NCI-H2107 treated with DMSO at 0.1 percent for 48 hours (cell line): ENCODE measurements around the gene UBAC2.
"Not testable (repeated sequence)": the region's sequence is repeated elsewhere in the genome, so short reads cannot be mapped to it uniquely, and the experiment has no call there.

Source experiments
- DNase-seq: peaks from one replicate; lab custom pipeline; 2025; ENCODE audit not compliant: unreplicated experiment; lab: John Stamatoyannopoulos, UW

UBAC2 gene

DNA sequence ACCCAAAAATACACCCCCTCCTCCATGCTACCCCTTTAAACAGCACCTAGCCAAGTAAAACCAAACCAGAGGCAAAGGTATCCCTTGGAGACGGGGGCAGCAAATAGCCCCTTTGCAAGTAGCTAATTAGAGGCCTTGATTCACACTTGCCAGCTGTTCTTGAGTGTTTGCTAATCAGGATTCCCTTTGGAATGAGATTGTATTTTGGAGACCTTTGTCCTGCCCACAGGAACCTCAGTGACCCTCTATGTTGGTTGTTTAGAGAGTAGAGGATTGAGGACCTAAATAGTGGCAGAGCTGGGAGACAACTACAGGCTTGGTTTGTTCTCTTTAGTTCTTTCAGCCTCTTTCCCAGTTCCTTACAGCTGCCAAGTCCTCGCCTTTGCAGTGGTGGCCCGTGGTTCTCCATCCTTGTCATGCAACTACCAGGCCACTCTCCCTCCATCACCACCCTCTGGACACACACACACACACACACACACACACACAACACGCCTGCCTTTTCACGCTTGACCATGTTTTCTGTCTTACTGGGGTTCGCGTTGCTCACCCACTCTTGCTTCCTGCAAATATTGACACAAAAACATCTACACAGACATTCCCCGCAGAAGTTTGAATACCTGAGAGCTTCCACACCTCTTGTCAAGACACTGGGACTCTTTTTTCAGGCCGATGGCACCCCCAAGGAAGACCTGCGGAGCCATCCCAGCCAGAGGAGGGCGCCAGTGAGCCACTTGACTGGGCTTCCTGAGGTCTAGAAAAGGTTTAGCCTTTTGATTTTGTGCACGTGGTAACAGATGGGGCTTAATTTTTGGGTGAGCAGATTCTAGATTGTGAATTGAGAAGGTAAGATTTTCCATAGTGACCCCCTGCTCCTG, 186.5 kb downstream of the UBAC2 start:
- no peak for DNase-seq

DNA sequence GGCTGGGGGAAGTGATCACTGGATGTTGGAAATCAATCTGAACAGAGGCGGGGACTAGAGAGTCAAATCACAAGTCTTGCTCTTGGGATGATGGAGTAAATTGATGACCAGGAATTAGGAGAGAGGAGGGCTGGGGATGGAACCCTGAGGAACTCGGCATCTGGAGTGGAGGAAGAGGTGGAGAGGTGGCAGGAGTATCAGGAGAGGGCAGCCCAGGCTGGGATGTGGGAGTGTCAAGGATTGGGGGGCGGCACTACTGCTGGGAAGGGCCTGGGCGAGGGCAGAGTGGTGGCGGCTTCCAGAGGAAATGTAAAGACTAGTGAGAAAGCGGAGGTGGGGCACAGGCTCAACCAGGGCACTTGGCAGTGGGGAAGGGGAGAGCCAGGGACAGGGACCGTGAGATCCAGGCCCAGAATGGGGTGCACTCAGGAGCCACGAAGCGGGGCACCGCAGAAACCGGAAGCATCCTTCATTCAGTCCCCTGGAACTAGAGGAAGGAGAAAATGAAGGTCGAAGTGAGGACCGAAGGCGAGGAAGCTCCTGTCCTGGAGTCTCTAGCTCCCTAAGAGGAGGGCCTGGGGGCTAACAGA, 187.8 kb downstream of the UBAC2 start:
- DNase-seq = no peak

DNA sequence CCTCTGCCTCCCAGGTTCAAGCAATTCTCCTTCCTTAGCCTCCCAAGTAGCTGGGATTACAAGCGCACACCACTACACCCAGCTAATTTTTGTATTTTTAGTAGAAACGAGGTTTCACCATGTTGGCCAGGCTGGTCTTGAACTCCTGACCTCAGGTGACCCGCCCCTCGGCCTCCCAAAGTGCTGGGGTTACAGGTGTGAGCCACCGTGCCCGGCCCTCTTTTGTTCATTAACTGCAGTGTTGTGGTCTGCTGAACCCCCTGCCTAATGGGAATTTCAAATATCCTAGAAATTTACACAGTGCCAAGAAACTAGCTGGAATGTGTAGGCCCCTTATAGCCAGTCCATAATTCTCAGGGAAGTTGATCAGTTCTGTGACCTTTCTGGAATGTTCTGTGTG, 188.4 kb downstream of the UBAC2 start:
- DNase-seq = not testable (repeated sequence)

DNA sequence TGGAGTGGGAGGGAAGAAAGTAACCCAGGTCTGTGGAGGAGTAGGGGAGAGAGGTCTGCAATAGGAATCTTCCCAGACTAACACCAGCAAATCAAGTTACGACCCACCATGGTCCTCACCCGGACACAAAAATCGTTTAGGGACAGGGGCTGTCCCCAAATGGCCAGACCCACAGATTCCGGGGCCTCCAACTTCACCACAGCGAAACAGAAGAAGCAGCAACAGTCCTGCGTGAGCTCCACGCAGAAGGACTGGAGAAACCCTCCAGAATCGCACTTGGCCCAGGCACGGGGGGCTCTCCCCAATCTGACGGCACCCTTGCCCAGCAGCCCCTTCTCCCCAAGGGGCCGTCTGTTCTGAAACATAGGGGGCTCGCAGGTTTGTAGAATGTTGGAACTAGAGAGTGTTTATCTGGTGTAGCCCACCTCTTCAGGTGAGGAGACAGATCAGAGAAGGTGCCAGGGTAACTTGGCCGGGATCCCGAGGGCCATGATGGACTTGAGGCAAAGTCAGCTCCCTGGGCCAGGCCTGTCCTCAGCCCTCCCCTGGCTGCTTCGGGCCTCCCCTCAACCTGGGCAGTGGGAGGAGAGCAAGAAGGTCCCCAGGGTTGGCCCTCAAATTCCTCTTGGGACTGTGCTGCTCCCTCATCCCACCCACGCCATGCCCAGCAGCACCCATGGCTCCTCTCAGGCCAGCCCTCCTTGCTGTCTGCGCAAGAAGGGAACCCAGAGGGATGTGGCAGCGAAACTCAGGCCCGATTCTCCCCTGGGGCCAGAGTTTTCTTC, 189.1 kb downstream of the UBAC2 start:
- DNase-seq = no peak

DNA sequence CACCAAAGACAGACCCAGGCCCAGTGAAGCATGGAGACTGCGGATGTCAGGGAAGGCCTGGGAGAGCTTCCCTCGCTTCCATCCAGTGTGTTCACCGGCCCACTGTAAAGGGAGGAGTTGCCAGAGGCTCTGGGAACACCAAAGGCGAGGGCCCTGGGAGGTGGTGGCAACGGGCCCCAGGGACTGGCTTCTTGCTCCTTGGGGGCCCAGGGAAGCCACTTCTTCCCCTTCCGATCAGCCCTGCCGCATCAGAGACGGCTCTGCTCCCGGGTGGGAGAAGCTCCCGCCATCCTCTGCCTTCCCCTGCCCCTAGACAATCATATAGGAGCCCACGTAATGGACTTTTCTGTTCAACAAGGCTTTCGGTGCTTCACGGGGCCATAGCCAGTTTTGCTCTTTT, 189.9 kb downstream of the UBAC2 start:
- no peak for DNase-seq

DNA sequence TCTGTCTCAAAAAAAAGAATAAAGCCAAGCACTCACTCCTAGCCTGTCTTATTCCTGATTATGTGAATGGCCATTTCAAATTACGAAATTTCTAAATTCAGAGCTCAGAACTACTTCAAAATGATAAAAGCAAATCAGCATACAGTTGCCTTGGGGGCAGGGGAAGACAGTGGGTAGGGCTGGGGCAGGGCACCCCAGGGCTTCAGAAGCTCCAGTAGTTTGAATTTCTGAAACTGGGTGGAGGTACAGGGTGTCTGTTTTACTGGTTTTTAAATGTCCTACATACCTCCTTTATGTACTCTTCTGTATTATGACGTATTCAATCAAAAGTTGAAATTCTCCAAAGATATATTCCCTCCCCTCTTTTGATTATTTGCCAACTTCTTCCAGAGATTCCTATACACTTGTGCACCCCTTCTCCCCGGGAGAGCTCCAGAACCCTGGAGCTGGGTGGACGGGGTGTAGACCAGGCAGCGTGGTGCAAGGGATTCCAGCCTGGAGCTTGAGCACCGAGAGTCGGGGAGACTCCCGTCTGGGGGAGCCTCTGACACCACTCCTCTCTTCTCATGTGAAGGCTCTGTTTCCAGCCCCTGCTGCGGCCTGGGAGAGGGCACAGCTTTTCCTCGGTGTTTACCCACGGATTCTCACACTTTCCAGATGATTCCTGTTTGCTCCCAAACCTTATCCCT, 191.3 kb downstream of the UBAC2 start:
- no peak for DNase-seq

DNA sequence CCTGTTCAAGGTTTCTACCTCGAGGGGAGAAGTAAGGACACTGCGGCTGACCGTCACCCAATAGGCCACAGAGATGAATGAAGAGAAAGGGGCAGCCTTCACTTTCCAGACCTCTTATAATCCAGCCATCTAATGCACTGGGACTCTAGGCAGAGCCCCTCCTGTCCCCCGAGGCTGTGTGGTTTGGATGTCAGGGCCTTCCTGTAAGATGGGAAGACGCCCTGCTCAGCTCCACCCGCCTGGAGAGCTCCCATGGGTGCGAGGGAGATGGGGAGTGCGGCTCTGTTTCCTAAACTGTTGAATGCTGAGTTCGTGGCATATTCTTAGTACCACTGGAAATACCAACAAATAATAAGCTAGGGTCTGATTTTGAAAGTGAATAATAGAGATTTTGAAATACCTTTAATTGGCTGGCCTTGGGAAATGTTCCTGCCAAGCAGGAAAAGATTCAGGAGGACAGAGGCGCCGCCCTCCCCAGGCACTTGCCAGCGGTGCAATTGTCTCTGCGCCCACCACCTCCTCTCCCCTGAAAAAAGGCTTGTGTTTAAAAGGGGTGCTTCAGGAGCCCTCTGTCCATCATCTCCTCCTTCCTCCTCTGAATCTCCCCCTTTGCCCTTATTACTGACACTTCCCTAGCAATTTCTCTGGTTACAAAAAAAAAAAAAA, 191.9 kb downstream of the UBAC2 start:
- no peak for DNase-seq

DNA sequence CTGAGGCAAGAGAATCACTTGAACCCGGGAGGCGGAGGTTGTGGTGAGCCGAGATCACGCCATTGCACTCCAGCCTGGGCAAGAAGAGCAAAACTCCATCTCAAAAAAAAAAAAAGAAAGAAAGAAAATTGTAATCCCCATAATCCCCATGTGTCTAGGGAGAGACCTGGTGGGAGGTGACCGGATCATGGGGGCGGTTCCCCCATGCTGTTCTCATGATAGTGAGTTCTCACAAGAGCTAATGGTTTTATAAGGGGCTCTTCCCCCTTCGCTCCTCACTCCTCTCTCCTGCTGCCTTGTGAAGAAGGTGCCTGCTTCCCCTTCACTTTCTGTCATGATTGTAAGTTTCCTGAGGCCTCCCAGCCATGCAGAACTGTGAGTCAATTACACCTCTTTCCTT, 192.7 kb downstream of the UBAC2 start:
- not testable (repeated sequence) for DNase-seq

DNA sequence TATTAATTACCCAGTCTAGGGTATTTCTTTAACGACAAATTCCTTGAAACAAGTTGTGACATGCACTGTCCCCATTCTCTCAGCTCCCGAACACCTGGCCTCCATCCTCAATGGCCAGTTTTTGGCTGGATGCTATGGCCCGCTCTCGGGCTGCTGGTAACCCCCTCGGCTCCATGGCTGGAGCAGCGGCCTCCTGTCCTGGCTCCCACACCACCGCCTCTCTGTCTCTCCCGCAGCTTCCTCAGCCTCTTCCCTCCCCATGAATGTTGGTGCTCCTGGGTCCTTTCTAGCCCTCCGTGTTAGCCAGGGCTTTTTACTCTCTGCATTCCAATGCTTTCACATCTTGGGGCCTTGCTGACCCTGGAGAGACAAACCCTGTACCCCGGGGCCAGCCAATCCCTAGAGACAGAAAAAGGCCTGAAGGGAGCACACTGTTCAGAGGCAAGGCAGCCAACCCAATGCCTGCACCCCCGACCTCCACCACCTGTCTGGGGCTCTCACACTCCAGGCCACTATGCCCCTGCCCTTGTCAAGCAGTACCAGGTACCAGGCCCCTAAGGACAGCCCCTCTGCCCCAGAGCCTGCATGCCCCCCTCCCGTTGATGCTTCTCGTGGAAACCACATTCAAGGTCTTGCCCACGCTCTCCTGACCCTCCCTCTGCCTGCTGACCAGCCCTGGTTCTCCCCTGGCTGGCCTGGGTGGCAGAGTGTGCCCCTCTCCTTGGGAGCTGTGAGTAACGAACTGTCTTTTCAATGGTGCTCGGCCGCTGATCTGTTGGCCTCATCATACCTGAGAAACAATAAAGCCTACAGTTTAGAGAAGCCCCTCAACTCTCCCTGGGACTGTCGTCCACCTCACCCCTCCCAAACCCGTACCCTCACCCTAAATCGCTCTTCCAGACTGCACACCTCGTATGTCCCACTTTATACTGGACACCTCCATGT, 193.4 kb downstream of the UBAC2 start:
- no peak for DNase-seq

DNA sequence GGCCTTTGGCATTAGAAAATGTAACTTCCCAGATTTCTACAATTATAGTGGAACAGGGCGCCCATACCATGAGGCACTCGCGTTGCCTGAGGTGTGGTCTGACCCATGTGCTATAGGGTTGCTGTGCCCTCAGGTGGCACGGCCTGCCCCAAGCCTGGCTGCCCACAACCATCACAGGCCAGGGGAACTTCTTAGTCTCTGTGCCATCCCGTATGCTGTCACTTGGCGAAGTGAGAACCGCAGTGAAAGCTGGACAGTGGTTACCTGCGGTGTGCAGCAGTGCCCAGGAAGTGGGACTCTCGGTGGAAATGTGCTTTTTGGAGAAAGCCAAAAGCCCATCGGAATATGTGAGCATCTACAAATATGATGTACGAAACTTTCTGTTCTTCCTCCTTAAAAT, 194.8 kb downstream of the UBAC2 start:
- DNase-seq = no peak

DNA sequence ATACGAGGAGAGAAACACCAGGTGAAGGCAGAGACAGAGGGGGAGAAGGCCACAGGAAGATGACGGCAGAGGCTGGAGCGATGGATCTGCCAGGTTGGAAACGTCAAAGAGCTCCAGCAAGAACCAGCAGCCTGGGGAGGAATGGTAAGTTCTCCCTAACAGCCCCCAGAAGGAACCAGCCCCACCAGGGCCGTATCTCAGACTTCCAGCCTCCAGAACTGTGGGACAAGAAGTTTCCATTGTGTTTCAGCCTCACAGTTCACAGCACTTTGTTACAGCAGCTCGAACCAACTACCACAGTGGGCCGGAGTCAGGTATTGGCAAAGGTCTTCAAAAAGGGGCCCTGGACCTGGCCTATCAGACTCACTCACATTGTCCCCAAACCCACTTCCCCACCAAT, 195.8 kb downstream of the UBAC2 start:
- DNase-seq = no peak

DNA sequence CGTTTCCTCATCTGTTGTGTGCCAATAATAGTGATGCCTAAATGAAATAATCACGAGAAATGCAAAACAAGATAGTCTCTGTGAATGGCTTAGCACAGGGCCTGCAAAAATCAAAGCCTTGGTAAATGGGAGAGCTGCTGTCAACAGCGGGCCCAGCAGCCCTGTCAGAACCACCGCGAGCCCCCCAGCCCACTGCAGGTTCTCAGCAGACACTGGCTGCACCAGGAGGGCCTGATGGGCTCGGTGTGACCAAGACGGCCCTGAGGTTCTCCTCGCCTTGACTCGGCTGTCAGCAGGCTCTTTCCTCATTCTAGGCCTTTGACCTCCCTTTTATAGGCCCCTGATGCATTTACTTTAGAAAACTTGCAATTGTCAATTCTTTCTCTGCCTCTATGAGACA, 197.4 kb downstream of the UBAC2 start:
- no peak for DNase-seq

DNA sequence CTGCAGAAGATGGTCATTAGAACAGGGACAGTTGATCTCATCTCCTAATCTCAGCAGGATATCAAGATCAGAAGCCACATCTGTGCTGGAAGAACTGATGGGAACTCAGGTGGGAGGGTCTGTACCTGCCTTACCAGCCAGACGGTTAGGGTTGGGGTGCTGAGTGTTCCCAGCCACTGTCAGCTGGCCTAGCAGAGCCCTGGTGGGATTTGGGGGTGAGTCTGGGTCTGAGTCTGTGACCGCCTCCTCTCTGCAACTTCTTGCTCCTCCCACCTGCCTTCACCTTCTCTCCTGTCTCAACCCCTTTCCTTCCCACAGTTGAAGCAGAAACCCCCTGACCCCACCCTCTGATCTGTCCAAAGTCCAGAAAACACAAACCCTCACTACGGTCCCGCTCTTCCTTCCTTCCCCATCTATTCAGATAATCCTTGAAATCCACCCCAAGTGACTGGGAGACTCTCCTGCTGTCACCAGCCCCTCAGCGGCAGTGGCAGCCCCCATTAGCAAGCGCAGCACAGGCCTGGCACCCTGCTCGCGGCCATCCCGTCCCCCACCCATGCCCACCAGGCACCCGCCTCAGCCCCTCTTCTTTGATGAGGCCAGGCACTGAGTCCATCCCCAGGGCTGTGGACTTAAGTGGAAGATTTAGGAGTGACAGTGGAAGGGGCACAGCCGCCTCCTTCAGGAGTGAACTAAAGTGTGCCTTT, 198.4 kb downstream of the UBAC2 start:
- no peak for DNase-seq

DNA sequence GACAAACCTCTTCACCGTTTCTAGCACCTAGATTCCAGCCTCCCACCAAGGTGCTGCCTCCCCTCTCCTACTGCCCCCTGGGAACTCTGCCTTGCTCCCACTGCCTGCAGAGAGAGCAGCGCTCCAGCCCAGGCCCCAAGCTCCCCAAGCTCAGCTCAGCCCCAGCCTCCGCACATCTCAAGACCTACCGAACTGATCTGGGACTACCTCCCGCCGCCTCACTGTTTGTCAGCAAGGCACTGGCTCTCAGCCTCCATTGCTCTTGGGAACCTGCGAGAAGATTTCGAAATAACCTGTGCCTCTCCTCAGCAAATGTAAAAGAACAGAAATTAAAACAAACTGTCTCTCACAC, 198.9 kb downstream of the UBAC2 start:
- no peak for DNase-seq

DNA sequence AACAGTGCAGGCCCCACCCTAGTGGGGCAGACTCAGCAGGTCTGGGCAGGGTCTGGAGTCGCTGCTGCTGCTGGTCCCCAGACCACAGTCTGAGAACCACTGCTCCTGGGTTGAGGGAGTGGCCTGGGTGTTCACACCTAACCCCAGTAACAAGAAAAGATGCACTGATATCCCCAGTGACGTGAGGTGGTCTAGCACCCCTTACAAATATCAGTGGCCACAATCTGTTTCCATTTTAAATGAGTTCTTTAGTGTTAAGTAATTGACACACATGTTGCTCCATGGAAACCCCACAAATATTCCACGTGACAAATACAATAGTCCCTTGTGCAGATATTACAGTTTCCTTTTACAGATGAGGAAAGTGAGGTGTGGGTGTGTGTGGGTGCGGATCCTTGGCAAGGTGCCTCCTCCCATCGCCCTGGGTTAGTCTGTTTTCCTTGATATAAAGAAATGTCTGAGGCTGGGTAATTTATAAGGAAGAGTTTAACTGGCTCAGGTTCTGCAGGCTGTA, 202.9 kb downstream of the UBAC2 start:
- DNase-seq = no peak

DNA sequence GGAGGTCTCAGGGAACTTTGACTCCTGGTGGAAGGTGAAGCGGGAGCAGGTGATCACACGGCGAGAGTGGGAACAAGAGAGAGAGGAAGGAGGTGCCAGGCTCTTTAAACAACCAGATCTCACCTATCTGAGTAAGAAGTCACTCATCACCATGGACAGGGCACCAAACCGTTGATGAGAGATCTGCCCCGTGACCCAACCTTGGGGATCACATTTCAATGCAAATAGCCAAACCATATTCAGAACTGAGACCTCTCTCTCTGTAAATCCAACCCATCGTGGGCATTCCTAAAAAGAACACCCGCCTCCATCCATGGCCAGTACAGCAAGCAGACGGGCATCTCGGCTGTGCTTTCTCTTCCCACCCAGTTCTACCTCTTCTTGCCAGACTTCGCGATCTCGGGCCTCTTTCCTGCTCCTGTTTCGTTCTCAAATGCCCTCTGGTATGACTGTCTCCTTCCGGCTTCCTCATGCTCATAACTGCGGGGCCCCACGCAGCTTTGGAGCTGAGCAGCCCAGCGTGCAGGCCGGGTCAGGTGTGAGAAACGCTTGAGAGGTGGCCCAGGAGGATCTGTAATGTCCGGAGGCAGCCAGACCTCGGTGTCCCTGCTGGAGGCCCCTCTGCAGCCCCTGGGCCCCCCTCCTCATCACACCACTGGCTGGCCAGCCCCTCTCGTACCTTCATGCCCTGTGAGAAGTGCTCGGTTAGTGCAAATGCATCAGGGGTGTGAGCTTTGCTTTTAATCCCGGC, 203.5 kb downstream of the UBAC2 start:
- no peak for DNase-seq

DNA sequence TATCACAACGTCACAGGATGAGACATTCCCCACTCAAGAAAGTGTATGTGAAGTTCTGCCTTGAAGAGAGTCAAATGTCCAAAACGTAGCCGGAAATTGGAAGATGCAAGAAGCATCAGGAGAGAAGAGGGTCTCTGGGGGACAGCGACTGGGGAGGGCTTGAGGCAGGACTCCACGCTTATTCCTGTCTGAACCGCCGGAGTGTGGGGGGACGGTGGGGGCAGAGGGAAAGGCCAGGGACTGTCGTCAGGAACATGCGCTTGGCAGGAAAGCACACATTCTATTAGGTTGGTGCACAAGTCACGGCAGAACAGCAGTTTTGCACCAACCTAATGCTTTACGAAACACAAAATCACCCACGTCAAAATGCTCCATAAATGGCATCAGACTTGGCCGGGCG, 205.3 kb downstream of the UBAC2 start:
- DNase-seq = no peak

DNA sequence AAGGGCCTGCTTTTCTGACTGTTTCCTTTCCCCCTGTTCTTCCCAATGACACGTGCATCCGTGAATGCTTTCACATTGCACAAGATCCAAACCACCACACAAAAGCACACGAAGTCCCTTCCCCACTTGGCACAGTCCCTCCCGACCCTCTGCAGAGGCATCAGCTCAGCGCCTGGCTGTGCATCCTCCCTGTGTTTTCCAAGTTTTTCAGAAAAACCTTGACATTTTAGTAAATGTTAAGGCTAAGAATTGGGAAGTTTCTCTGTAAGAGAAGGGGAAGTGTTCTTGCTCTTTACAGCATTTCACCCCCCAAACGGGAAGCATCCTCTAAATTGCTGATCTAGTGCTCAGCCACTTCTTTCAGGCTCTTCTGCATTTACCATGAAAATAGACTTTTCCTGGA, 206.1 kb downstream of the UBAC2 start:
- DNase-seq = no peak
